Activated CD4-positive, alpha-beta T cell treated with anti-CD3 and anti-CD28 coated beads, Interleukin-2, amount 10 ng/mL, durations not matched to agents 24 days and 14 days (primary cell): ENCODE results near the gene TLX3. TPM values are rescaled to one million over a fixed set of nuclear protein-coding genes. Genes with fewer than 3 reads are reported as not detected.

Experiments
- DNase-seq: peaks from one replicate; pipeline ENCODE4 v3.0.0; 2022
- H3K27ac Mint-ChIP-seq: one replicate; pipeline ENCODE4 v1.8.0; 2022; ENCODE audit warnings: mild to moderate bottlenecking, mixed read lengths
- H3K27me3 Mint-ChIP-seq: one replicate; pipeline ENCODE4 v1.8.0; 2022; ENCODE audit warnings: mixed read lengths
- H3K36me3 Mint-ChIP-seq: one replicate; pipeline ENCODE4 v1.8.0; 2022; ENCODE audit warnings: low read depth, mild to moderate bottlenecking, mixed read lengths
- H3K4me1 Mint-ChIP-seq: one replicate; pipeline ENCODE4 v1.8.0; 2021; ENCODE audit warnings: mixed read lengths
- H3K4me3 Mint-ChIP-seq: one replicate; pipeline ENCODE4 v1.8.0; 2022; ENCODE audit warnings: mild to moderate bottlenecking, moderate library complexity, mixed read lengths
- H3K9me3 Mint-ChIP-seq: one replicate; pipeline ENCODE4 v1.8.0; 2021; ENCODE audit warnings: mixed read lengths
- intact Hi-C: fragments of 100-400 bp; cut with micrococcal nuclease; formaldehyde crosslinking; loops from one replicate; pipeline ENCODE4 v1.15.1; 2023
- total RNA-seq: library from RNA; stranded (reverse); gene quantifications from 2 replicates; pipeline ENCODE4 v1.2.3, GENCODE V29; 2022

TLX3 gene
- total RNA-seq, 1 donor from 2014 or later = not detected

DNA sequence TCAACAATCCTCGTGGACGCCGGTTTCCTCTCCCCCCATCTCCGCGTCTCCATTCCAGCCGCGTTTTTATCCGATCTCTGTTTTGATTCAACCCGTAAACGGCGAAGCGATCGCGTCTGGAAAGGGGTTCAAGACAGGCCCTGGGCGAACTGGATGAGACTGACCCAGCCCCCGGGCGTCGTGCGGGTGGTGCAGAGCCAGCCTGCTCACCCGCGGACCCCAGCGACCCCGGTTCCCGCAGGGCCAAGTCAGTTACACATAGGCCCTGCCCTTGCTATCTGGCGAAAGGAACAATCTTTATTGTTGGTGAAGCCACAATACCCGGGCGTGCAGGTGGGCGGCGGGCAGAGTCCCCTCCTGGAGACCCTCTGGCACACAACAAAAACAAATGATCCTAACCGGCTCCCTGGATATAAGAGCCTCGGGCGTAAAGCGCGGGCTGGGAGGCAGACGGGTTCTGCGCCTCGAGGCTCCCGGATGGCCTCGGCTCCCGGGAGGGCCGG is 1.8 kb downstream of the TLX3 start:
- intact Hi-C loops = no loop called here
- DNase-seq = peak; percentile 58
- peaks cover 3% of the 10 kb centered on the region for H3K9me3 Mint-ChIP-seq
- peak overlapping the region; percentile 73 for H3K27ac Mint-ChIP-seq
- H3K36me3 Mint-ChIP-seq = peaks cover 8% of the 10 kb centered on the region
- H3K4me1 Mint-ChIP-seq = peaks cover 8% of the 10 kb centered on the region
- H3K27me3 Mint-ChIP-seq = peaks cover 63% of the 10 kb centered on the region
- no peak overlapping the region for H3K4me3 Mint-ChIP-seq

DNA sequence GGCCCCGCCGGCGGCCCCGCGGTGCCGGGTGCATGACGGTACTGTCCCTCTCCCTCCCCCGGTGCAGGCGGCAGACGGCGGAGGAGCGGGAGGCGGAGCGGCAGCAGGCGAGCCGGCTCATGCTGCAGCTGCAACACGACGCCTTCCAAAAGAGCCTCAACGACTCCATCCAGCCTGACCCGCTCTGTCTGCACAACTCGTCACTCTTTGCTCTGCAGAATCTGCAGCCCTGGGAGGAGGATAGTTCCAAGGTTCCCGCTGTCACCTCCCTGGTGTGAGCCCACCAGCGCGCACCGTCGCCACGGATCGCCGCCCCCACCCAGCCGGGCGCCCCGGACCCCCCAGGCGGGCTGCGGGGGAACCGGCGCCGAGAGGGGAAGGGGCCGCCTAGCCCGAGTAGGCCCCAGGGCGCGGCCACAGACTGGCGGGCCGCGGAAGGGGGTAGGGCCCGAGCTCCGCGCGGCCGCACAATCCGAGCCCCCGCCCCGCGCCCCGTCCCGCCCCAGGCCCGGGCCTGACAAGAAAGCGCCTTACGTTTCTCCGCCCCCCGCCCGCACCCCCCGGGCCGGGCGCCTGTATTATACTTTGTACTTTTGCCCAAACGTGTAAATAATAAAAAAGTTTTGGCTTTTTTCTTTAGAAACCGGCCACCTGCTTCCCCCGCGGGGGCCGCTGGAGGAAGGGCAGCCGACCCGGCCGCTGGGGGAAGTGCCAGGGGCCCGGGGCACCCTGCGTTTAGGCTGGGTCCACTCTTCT is 2.5 kb downstream of the TLX3 start:
- peaks cover 8% of the 10 kb centered on the region for H3K4me1 Mint-ChIP-seq
- H3K4me3 Mint-ChIP-seq = no peak overlapping the region
- intact Hi-C loops = no loop called here
- peaks cover 8% of the 10 kb centered on the region for H3K36me3 Mint-ChIP-seq
- DNase-seq = no peak
- peaks cover 3% of the 10 kb centered on the region for H3K9me3 Mint-ChIP-seq
- H3K27ac Mint-ChIP-seq = no peak overlapping the region
- H3K27me3 Mint-ChIP-seq = peaks cover 61% of the 10 kb centered on the region

DNA sequence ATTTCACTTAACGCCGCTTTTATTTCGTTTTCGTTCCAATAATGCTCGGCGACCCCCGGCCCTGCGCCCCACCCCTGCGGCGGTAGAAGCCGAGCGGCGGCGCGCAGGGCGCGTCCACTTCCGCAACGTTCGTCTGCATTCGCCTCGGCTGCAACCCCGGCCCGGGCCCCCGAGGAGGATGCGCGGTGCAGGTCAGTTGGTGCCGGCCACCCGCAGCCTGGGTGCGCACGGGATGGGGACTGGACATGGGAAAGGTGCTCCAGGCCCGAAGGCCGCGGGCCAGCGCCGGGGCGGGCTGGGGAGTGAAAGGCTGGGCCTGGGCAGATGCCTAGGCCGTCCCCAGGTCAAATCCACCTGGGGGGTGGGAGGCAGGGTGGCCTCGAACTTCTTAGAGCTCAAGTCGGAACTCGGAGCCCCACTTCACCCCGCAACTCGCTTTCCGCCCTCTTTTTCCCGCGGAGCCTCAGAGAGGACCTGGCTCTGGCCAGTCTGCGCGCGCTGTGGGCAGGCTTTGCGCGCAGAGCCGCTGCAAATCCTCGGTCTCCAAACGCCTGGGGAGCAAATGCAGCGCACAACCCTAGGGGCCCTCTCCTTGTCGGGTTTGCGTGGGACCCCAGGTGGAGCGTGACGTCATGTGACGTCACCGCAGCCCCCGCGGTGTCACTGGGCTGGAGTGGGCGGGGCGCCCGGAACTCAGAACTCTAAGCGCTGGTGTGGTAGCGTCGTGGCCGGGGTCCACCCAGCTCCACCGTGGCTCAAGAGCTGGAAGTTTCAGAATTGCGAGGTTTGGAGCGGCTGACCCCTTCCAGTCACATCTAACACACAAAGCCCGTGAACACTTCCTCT is 3.3 kb downstream of the TLX3 start:
- Mint-ChIP-seq H3K27me3 (peaks cover 61% of the 10 kb centered on the region), H3K36me3 (peaks cover 8% of the 10 kb centered on the region), H3K4me1 (peaks cover 8% of the 10 kb centered on the region), H3K9me3 (peaks cover 3% of the 10 kb centered on the region), H3K4me3 (peak overlapping the region; percentile 18), H3K27ac (peak overlapping the region; percentile 84)
- no peak for DNase-seq
- intact Hi-C loops = no loop called here

DNA sequence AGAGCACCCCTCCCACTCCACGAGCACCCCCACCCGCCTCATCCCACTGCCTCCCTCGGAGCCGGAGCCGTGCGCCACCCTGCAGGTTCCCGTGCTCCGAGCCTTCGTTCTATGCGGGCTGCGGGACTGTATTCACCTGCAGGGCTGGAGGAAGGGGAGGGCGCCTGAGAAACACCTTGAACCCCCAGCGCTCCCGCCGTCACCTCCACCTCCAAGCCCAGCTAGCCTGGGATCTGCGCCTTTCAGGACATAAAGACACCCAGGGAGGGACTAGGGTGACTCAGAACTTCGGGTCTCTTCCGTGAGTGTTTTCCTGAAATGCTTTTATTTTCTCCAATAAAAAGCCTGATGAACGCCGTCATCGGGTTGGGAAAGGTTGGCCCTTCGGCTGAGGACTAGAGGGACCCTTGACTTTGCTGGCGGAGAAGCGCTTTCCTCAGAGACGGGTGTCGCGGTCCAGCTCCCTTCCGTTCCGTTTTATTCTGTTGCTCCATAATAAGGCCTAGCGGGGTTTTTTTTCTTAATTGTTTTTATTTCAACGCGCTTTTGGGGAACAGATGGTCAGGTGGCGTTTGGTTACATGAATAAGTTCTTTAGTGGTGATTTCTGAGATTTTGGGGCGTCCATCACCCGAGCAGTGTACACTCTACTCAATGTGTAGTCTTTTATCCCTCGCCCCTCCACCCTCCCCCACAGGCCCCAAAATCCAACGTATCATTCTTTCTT is 4.6 kb downstream of the TLX3 start:
- peaks cover 8% of the 10 kb centered on the region for H3K4me1 Mint-ChIP-seq
- intact Hi-C loops = no loop called here
- DNase-seq = no peak

DNA sequence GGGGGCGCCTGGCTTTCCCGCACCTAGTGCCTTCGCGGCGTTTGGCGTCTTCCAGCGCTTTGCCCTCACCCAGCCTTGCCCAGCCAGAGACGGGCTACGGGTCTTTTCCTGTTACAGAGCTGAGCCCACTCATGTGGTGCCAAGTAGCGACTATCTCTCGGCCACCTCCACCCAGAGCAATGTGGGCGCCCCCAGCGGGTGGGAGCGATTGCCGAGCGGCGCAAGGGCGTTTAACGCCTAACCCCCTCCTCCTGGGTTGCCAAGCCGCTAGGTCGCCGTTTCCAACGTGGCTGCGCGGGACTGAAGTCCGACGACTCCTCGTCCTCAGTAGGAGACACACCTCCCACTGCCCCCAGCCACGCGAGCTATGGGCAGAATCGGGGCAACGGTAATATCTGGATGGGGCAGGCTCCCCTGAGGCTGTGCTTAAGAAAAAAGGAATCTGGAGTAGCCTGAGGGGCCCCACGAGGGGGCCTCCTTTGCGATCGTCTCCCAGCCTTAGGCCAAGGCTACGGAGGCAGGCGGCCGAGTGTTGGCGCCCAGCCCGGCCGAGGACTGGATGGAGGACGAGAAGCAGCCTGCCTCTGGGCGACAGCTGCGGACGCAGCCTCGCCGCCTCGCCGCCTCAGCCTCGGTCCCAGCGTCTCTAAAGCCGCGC is 5.8 kb downstream of the TLX3 start:
- Mint-ChIP-seq H3K4me3 (no peak overlapping the region), H3K36me3 (peaks cover 7% of the 10 kb centered on the region), H3K4me1 (peaks cover 8% of the 10 kb centered on the region), H3K9me3 (peaks cover 3% of the 10 kb centered on the region), H3K27me3 (peaks cover 72% of the 10 kb centered on the region), H3K27ac (no peak overlapping the region)
- DNase-seq = no peak
- intact Hi-C loops = loop anchor here (5.0 kb wide), 1 partner anchor 1922 kb away; the partner anchor contains the start of gene NKX2-5

More for the DNA sequence above, 4.6 kb downstream of the TLX3 start:
- H3K36me3 Mint-ChIP-seq = peaks cover 7% of the 10 kb centered on the region
- peaks cover 3% of the 10 kb centered on the region for H3K9me3 Mint-ChIP-seq
- H3K4me3 Mint-ChIP-seq = no peak overlapping the region
- peak overlapping the region; percentile 48 for H3K27ac Mint-ChIP-seq
- peaks cover 64% of the 10 kb centered on the region for H3K27me3 Mint-ChIP-seq

DNA sequence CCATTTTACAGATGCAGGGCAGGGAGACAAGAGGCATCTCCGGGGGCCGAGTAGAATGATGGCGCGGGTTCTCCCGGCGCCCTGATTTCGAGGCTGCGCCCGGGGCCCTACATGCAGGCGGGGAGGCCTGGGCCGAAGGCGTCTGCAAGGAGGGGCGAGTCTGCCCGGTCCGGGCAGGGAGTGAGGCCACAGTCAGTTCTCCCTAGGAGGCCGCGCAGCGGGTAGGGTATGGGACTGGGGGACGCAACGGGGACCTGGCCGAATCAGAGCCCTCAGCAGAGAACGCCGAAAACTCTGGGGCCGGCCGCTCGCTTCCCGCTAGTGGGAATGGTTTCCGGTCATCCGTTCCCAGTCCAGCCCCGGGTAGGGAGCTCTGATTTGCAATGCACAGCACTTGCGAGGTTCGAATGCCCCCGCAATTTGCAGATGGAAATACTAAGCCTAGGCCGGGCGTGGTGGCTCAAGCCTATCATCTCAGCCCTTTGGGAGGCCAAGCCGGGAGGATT is 6.4 kb downstream of the TLX3 start:
- peaks cover 6% of the 10 kb centered on the region for H3K36me3 Mint-ChIP-seq
- H3K4me1 Mint-ChIP-seq = peaks cover 7% of the 10 kb centered on the region
- peaks cover 3% of the 10 kb centered on the region for H3K9me3 Mint-ChIP-seq
- no peak overlapping the region for H3K27ac Mint-ChIP-seq
- no peak for DNase-seq
- peaks cover 73% of the 10 kb centered on the region for H3K27me3 Mint-ChIP-seq
- intact Hi-C loops = loop anchor here (5.0 kb wide), 1 partner anchor 1922 kb away; the partner anchor contains the start of gene NKX2-5
- H3K4me3 Mint-ChIP-seq = no peak overlapping the region

DNA sequence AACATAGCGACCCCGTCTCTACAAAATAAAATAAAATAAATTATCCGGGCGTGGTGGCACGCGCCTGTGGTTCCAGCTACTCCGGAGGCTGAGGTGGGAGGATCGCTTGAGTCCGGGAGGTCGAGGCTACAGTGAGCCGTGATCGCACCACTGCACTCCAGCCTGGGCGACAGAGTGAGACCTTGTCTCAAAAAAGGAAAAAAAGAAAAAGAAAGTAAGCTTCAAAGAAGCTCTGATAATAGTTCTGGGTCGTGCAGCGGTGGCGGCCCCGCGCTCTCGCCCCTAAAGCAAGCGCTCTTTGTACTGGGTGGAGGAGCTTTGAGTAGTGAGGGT is 6.8 kb downstream of the TLX3 start:
- Mint-ChIP-seq H3K27ac (peak overlapping the region; percentile 29), H3K27me3 (peaks cover 70% of the 10 kb centered on the region), H3K9me3 (peaks cover 3% of the 10 kb centered on the region), H3K4me3 (no peak overlapping the region), H3K4me1 (peaks cover 3% of the 10 kb centered on the region), H3K36me3 (peaks cover 6% of the 10 kb centered on the region)
- no peak for DNase-seq
- intact Hi-C loops = loop anchor here (5.0 kb wide), 1 partner anchor 1921 kb away; the partner anchor contains the start of gene NKX2-5

DNA sequence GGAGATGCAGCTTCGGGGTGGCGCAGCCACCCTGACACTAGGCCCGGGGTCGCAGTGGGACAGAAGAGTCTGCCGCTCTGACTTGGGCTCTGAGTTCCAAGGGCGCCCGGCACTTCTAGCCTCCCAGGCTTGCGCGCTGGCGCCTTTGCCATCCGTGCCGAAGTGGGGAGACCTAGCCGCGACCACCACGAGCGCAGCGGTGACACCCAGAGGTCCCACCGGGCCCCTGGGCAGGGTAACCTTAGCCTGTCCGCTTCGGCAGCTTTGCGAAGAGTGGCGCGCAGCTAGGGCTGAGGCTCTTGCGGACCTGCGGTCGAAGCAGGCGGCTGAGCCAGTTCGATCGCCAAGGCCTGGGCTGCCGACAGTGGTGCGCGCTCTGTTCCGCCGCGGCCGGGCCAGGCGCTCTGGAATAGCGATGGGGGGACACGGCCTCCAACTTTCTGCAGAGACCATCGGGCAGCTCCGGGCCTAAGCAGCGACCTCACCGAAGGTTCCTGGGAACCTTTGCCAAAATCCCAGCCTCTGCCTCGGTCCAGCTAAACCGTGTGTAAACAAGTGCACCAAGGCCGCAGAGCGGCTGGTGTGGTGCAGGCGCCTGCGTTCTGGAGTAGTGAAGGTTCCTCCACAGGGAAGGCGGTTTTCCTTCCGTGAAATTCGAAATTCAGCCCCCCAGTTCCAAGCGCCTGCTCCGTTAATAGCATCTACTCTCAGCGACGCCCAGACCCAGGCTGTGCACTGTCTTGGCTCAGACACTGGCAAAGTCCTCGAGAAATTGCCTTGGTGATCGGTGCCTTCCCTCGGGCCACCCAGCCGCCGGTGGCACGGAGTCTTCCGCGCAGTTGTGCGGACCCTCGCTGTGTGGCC is 7.4 kb downstream of the TLX3 start:
- peaks cover 3% of the 10 kb centered on the region for H3K4me1 Mint-ChIP-seq
- no peak overlapping the region for H3K4me3 Mint-ChIP-seq
- intact Hi-C loops = loop anchor here (5.0 kb wide), 1 partner anchor 1921 kb away; the partner anchor contains the start of gene NKX2-5
- H3K36me3 Mint-ChIP-seq = peaks cover 6% of the 10 kb centered on the region
- no peak for DNase-seq
- peaks cover 73% of the 10 kb centered on the region for H3K27me3 Mint-ChIP-seq
- peak overlapping the region; percentile 45 for H3K27ac Mint-ChIP-seq
- peaks cover 3% of the 10 kb centered on the region for H3K9me3 Mint-ChIP-seq

DNA sequence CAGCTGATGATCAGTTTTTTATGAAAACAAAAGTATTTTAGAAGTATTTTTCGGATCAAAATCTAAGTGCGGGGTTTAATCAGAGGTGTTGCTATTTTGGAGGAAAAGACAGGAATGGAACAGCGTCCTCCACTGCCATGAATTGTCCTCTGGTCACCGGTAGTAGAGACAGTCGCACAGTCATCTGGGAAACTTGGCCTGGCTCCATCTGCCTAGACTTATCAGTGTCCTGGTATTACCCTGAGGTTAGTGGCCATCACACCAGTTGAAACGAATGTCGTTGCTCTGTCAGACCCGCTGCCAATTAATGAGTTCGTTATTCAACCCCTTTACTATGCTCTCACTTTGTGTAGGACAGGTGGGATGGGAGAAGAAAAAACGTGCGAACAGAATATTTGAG is 8.2 kb downstream of the TLX3 start:
- intact Hi-C loops = loop anchor here (5.0 kb wide), 1 partner anchor 1920 kb away; the partner anchor contains the start of gene NKX2-5
- Mint-ChIP-seq H3K4me1 (peaks cover 3% of the 10 kb centered on the region), H3K9me3 (peaks cover 3% of the 10 kb centered on the region), H3K27ac (no peak overlapping the region), H3K36me3 (peaks cover 6% of the 10 kb centered on the region), H3K27me3 (peaks cover 77% of the 10 kb centered on the region), H3K4me3 (no peak overlapping the region)
- DNase-seq = no peak

DNA sequence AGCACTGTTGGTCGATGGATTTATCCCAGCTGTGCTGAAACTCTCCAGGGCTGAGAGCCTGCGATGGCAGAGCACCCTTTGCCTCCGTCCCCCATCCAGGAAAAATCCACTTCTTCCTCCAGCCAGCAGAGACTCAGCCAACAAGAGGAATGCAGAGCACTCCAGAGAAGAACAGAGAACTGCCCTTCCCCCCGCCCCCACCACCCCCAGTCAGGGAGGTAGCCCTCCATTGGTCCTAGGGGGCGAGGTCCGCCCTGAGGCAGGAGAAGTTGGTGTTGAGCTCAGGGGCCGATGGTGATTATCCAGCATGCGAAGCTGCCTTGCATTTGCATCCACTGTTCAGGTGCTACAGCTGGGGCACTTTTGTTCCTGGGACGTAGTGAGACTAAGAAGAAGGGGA is 9.0 kb downstream of the TLX3 start:
- intact Hi-C loops = loop anchor here (5.0 kb wide), 1 partner anchor 1919 kb away; the partner anchor contains the start of gene NKX2-5
- H3K4me3 Mint-ChIP-seq = no peak overlapping the region
- H3K4me1 Mint-ChIP-seq = peaks cover under 1% of the 10 kb centered on the region
- no peak overlapping the region for H3K27ac Mint-ChIP-seq
- peaks cover 78% of the 10 kb centered on the region for H3K27me3 Mint-ChIP-seq
- DNase-seq = no peak
- peaks cover under 1% of the 10 kb centered on the region for H3K9me3 Mint-ChIP-seq
- H3K36me3 Mint-ChIP-seq = peaks cover 4% of the 10 kb centered on the region

DNA sequence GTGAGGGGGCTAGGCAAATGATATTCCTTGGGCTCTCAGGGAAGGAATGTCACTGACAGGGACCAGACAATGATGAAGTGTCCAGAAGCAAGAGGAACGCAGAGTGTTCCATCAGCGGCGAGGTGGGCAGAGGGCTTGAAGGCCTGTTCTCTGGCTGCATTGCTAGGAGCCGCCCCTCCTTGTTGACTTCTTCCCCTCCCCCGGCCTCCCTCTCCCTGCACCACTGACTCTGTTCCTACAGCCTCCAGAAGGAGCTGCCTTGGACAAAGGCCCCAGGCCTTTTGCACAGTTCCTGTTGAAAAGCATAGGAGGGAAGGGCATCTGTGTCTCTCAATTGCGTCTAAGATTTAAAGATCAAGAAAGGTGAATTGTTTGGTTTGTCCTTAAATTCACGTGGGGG is 12.4 kb downstream of the TLX3 start:
- no peak for DNase-seq
- Mint-ChIP-seq H3K9me3 (no peaks in the 10 kb centered on the region), H3K4me3 (no peak overlapping the region), H3K27me3 (peaks cover 68% of the 10 kb centered on the region), H3K36me3 (no peaks in the 10 kb centered on the region), H3K4me1 (no peaks in the 10 kb centered on the region), H3K27ac (no peak overlapping the region)
- intact Hi-C loops = no loop called here

DNA sequence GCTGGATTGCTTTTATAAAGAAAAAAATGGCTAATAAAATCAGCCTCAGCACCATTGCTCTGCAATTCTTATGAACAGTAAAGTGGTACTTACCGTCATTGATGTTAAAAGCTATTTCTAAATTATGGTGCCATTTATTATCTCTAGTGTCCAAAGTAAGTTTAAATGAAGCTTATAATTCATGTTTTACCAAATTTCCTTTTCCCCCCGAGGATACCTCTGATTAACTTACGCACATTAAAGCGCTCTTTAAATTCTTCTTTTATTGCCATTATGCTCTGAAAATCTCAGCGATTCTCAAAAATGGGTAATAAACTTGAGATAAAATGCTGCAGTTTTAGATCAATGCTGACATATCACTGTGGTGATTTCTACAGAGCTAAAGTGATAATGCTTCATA is 13.5 kb downstream of the TLX3 start:
- intact Hi-C loops = no loop called here
- H3K9me3 Mint-ChIP-seq = no peaks in the 10 kb centered on the region
- no peak for DNase-seq
- H3K36me3 Mint-ChIP-seq = no peaks in the 10 kb centered on the region
- H3K27me3 Mint-ChIP-seq = peaks cover 61% of the 10 kb centered on the region
- H3K4me1 Mint-ChIP-seq = no peaks in the 10 kb centered on the region
- H3K27ac Mint-ChIP-seq = no peak overlapping the region
- no peak overlapping the region for H3K4me3 Mint-ChIP-seq
